Measurements from ENCODE around the gene SNRPD2. TPM values are rescaled to one million over a fixed set of nuclear protein-coding genes. Genes with fewer than 3 reads are reported as not detected.

The SNRPD2 gene
- total RNA-seq, 2 donors from 2014 or later = 25.1 to 66.4 TPM

- Histone ChIP-seq H3K4me1 (no peaks in the 10 kb centered on the region), H3K9me3 (no peaks in the 10 kb centered on the region), H3K27ac (no peak overlapping the region), H3K27me3 (no peaks in the 10 kb centered on the region), H3K36me3 (replicated peaks in 1 of 2; ENCODE audit: insufficient read depth in 1 of 2, low read depth in 2 of 2) (no peaks in the 10 kb centered on the region), H3K4me3 (no peak overlapping the region)
- TF ChIP-seq, protein P1, sequence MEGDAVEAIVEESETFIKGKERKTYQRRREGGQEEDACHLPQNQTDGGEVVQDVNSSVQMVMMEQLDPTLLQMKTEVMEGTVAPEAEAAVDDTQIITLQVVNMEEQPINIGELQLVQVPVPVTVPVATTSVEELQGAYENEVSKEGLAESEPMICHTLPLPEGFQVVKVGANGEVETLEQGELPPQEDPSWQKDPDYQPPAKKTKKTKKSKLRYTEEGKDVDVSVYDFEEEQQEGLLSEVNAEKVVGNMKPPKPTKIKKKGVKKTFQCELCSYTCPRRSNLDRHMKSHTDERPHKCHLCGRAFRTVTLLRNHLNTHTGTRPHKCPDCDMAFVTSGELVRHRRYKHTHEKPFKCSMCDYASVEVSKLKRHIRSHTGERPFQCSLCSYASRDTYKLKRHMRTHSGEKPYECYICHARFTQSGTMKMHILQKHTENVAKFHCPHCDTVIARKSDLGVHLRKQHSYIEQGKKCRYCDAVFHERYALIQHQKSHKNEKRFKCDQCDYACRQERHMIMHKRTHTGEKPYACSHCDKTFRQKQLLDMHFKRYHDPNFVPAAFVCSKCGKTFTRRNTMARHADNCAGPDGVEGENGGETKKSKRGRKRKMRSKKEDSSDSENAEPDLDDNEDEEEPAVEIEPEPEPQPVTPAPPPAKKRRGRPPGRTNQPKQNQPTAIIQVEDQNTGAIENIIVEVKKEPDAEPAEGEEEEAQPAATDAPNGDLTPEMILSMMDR (IDR thresholded peaks at IDR 0.05) = no peak
- TF ChIP-seq POLR2A (IDR thresholded peaks at IDR 0.05) = no peak
- intact Hi-C loops (cut with DNase I) = no loop called here
- ATAC-seq (no peak), DNase-seq (no peak)
- WGBS, 2 donors = 66 to 68% methylated on average over 6 of the region's 6 CpGs
These were observed 32.5 kb downstream of the SNRPD2 start for GRCh38 chr19:45659096-45659729.

DNA sequence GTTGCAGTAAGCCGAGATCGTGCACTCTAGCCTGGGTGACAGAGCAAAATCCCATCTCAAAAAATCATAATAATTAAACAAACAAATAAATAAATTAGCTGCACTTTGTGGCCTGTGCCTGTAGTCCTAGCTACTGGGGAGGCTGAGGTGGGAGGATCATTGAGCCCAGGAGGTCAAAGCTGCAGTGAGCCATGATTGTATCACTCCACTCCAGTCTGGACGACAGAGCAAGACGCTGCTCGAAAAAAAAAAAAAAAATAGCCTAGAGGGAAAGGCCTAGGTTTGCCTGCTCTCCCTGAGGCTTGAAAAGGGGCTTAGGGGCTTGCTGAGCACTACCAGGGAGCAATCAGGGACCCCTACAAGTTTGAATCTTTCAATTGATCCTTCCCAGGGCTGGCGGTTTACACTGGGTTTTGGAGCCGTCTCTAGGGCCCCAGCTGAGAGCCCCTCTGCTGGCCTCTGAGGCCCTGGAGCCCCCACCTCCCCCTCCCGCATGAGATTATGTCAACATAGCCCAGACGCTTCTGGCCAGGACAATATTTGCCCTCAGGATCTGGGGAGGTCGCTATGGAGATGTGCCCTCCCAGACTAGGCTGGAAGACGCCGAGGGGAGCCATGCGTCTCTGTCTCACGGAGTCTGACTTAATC, 34.1 kb downstream of the SNRPD2 start:
- TF ChIP-seq POLR2A (IDR thresholded peaks at IDR 0.05) = no peak
- TF ChIP-seq, protein P1 (IDR thresholded peaks at IDR 0.05) = no peak
- peak in 2 of 4 donors; percentile 39 to 45 for DNase-seq
- WGBS, 2 donors = 48 to 50% methylated on average over 11 to 14 of the region's 14 CpGs

GRCh38 chr19:45655073-45655472, 36.7 kb downstream of the SNRPD2 start:
- no peak for ATAC-seq
- Histone ChIP-seq H3K9me3 (no peaks in the 10 kb centered on the region), H3K27ac (no peak overlapping the region), H3K27me3 (no peaks in the 10 kb centered on the region), H3K36me3 (replicated peaks in 1 of 2; ENCODE audit: insufficient read depth in 1 of 2, low read depth in 2 of 2) (no peaks in the 10 kb centered on the region), H3K4me3 (no peak overlapping the region), H3K4me1 (no peaks in the 10 kb centered on the region)
- TF ChIP-seq, protein P1 (IDR thresholded peaks at IDR 0.05) = no peak
- TF ChIP-seq POLR2A (IDR thresholded peaks at IDR 0.05) = no peak
- 60 to 100% methylated on average over 1 to 3 of the region's 3 CpGs for WGBS, 2 donors
- intact Hi-C loops (cut with DNase I) = no loop called here
- no peak for DNase-seq

More for the DNA sequence above, 34.1 kb downstream of the SNRPD2 start:
- no peaks in the 10 kb centered on the region for H3K27me3 ChIP-seq
- H3K36me3 ChIP-seq (replicated peaks in 1 of 2; ENCODE audit: insufficient read depth in 1 of 2, low read depth in 2 of 2) = no peaks in the 10 kb centered on the region
- H3K9me3 ChIP-seq = no peaks in the 10 kb centered on the region
- H3K4me3 ChIP-seq = no peak overlapping the region
- no peaks in the 10 kb centered on the region for H3K4me1 ChIP-seq
- ATAC-seq = peak; percentile 12
- intact Hi-C loops (cut with DNase I) = no loop called here
- H3K27ac ChIP-seq = no peak overlapping the region

GRCh38 chr19:45653634-45654033, 38.1 kb downstream of the SNRPD2 start:
- Histone ChIP-seq H3K36me3 (replicated peaks in 1 of 2; ENCODE audit: insufficient read depth in 1 of 2, low read depth in 2 of 2) (no peaks in the 10 kb centered on the region), H3K4me3 (no peak overlapping the region), H3K4me1 (no peaks in the 10 kb centered on the region), H3K9me3 (no peaks in the 10 kb centered on the region), H3K27me3 (no peaks in the 10 kb centered on the region), H3K27ac (no peak overlapping the region)
- no peak for TF ChIP-seq POLR2A (IDR thresholded peaks at IDR 0.05)
- TF ChIP-seq, protein P1 (IDR thresholded peaks at IDR 0.05) = no peak
- WGBS, 2 donors = 61 to 64% methylated on average over 5 of the region's 5 CpGs
- no peak for DNase-seq
- intact Hi-C loops (cut with DNase I) = no loop called here
- ATAC-seq = no peak

DNA sequence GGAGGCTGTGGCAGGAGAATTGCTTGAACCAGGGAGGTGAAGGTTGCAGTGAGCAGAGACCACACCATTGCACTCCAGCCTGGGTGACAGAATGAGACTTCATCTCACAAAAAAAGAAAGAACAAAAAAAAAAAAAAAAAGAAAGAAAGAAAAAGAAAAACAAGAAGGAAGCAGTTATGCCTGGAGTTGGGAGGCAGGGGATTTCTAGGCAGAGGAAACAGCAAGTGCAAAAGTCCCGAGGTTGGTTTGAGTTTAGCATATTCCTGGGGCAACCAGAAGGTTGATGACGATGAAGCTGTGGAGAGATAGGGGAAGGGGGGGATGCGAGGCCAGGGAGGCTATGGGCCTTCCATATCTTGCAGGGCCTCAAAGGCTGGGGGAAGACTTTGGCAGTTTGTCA, 41.0 kb downstream of the SNRPD2 start:
- TF ChIP-seq, protein P1 (IDR thresholded peaks at IDR 0.05) = no peak
- TF ChIP-seq POLR2A (IDR thresholded peaks at IDR 0.05) = no peak
- intact Hi-C loops (cut with DNase I) = no loop called here
- H3K27me3 ChIP-seq = no peaks in the 10 kb centered on the region
- 69 to 71% methylated on average over 3 of the region's 3 CpGs for WGBS, 2 donors
- H3K4me3 ChIP-seq = no peak overlapping the region
- DNase-seq = no peak
- ATAC-seq = no peak
- H3K36me3 ChIP-seq (replicated peaks in 1 of 2; ENCODE audit: insufficient read depth in 1 of 2, low read depth in 2 of 2) = no peaks in the 10 kb centered on the region
- peaks cover 7% of the 10 kb centered on the region for H3K4me1 ChIP-seq
- no peak overlapping the region for H3K27ac ChIP-seq
- H3K9me3 ChIP-seq = no peaks in the 10 kb centered on the region
